NCI-H2029 treated with DMSO at 0.1 percent for 48 hours (cell line): Measurements from ENCODE around the gene TEDC1.

Experiments
- DNase-seq: peaks from one replicate; lab custom pipeline; 2025; lab: John Stamatoyannopoulos, UW

TEDC1 gene

GRCh38 chr14:105497671-105498429 is 6.8 kb downstream of the TEDC1 start:
- no peak for DNase-seq

- no peak for DNase-seq
Observed at GRCh38 chr14:105498430-105499255, 7.6 kb downstream of the TEDC1 start.

DNA sequence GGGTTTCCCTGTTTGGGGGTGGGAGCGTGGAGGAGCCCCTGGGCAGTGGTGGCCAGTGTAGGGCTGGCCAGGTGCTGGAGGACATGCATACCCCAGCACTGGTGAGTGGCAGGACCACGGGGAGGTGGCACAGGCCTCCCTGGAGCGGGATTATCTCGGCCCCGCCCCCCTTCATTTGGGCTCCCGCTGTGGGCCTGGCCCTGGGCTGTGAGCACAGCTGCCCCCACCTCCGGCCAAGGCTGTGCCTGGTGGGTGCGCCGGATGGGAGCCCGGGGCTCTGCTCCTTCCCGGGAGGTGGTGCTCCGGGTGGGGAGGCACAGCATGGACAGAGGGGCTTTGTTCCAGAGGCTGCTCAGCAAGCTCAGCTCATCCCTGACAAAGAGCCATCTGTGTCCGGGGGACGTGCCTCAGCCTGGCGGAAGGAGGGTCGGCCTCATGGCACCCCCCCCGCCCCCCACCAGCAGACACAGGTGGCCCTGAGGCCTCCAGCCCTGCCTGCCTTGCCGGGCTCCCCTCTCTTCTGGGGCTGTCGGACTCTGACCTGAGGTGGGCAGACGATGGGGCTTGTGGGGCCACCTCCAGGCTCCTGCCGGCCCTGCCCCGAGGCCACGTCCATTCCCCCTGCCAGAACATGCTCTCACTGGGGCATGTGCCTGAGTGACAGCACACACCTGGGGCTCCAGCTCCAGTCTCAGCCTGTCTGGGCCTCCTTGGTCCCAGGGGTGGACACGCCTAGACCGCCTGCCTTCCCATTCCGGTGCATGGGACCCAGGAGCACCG is 8.4 kb downstream of the TEDC1 start:
- no peak for DNase-seq

DNA sequence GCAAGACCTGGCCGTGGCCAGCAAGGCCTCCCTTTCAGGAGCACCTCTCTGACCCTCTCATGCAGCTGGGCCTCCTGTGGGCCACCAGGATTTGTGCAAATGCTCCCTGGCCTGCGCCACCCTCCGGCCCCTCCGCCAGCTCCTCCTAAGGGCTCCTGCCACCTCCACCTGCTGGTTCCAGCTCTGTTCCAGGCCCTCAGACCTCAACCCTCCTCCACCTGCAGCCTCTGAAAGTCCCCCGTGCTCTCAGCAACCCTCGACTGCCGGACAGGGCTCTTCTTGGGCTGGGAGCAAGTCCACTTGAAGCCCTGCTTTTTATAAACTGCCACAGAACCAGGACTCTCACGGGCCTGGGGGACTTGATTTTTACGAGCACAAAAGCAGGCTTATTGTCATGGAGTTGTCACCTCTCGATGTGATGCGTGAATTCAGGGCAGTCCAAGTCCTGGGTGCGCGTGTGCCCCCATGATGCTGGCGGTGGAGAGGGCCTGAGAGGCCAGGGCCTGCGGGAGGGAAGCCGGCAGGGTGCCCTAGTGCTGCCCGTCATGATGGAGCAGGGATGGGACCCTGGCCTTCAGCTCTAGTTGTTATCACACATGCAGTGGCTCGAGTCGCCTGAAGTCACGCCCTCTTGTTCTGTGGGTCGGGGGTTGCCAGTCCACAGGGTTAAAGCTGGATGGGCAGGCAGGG is 9.1 kb downstream of the TEDC1 start:
- no peak for DNase-seq

DNA sequence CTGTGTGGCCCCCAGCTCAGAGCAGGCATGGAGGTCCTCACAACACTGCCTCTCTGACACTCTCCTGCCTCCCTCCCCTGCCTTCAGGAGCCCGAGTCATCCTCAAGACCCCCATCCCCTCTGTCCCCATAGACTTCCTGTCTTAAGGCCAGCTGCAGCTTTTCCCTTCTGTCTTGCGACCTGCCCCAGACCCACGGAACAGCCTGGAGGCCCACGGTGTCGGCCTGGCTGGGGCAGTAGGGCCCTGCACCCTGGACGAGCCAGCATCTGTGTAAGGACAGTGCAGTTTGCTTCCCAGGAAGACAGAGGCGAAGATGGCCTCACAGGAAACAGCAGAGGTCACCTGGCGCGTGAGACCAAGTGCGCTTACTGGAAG is 9.7 kb downstream of the TEDC1 start:
- no peak for DNase-seq

GRCh38 chr14:105501504-105502291 is 10.7 kb downstream of the TEDC1 start:
- no peak for DNase-seq

GRCh38 chr14:105502446-105503295 is 11.6 kb downstream of the TEDC1 start:
- no peak for DNase-seq

GRCh38 chr14:105503296-105503640 is 12.2 kb downstream of the TEDC1 start:
- DNase-seq, result no peak

DNA sequence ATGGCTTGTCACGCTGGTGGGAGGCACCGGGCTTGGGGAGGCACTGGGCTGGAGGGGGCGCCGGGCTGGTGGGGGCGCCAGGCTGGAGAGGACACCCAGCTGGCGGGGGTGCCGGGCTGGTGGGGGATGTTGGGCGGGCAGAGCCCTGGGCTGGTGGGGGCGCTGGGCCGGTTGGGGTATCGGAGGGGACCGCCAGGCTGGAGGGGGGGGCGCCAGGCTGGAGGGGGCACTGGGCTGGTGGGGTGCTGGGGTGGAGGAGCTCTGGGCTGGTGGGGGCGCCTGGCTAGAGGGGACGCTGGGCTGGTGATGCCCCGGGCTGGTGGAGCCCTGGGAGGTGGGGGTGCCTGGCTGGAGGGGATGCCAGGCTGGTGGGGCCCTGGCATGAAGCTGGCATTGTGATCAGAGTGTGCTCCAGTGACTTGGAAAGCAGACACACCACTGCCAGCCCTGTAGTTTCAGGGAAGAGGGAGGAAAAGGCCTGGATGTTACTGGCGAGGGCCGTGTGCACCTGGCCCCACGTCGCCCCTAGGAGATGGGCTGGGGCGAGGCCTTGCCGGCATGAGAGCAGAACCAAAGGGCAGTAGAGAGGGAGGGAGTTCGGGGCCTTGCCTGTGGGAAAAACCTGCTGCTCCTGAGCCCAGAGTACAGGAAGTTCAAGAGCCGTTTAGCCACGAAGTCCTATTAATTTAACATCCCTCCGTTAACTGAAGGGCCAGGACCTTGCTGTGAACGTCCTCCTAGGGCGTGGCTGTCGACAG is 13.1 kb downstream of the TEDC1 start:
- DNase-seq, result no peak

- DNase-seq, result no peak
Observed at GRCh38 chr14:105505101-105505500, 14.1 kb downstream of the TEDC1 start.

DNA sequence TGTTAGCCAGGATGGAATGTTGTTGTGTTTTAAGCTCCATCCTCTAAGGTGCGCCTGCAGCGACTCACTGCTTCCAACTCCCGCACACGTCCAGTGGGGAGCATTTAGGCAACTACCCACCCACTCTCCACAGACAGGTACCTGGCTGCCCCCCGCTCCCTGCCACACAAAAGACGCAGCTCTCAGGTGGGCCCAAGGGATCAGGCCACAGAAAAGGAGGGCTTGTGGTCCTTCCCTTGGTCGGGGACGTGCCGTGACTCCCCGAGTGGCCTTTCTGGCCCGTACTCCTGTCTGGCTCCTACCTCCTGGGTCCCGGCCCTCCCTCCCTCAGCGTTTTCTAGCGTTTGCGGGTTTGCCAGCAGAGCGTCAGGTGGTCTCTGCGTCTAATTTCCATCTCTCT is 16.2 kb downstream of the TEDC1 start:
- no peak for DNase-seq

- DNase-seq, result no peak
Observed at GRCh38 chr14:105508069-105508468, 17.0 kb downstream of the TEDC1 start.

- no peak for DNase-seq
Observed at GRCh38 chr14:105508601-105509000, 17.6 kb downstream of the TEDC1 start.

DNA sequence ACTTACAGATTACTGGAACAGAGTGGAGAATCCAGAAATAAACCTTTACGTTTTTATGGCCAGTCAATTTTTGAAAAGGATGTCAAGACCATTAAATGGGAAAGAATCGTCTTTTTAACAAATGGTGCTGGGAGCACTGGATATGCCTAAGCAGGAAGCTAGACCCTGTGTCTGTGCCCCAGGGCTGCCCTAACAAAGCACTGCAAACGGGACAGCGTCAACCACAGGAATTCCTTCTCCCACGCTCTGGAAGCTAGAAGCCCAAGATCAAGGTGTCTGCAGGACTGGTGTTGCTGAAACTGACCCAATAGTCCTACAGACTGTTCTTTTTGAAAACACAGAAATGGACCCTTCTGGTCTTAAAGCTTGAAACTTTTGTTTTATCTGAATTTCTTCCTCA is 26.1 kb downstream of the TEDC1 start:
- no peak for DNase-seq

- no peak for DNase-seq
Observed at GRCh38 chr14:105519946-105520698, 29.1 kb downstream of the TEDC1 start.

DNA sequence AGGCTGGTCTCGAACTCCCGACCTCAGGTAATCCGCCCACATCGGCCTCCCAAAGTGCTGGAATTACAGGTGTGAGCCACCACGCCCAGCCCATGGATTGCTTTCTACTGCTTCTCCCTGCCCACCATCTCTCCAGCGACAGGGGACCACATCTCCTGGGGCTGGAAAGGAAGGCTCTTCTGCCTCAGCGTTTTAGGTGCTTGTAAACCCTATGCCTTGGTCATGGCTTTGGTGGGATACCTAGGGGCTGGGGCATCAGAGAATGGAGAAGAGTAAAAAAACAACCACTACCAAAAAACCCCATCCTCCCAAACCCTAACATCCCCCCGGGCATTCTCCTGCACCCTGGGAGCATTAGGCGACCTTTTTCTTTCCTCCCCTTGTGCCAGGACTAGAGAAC is 34.3 kb downstream of the TEDC1 start:
- no peak for DNase-seq

DNA sequence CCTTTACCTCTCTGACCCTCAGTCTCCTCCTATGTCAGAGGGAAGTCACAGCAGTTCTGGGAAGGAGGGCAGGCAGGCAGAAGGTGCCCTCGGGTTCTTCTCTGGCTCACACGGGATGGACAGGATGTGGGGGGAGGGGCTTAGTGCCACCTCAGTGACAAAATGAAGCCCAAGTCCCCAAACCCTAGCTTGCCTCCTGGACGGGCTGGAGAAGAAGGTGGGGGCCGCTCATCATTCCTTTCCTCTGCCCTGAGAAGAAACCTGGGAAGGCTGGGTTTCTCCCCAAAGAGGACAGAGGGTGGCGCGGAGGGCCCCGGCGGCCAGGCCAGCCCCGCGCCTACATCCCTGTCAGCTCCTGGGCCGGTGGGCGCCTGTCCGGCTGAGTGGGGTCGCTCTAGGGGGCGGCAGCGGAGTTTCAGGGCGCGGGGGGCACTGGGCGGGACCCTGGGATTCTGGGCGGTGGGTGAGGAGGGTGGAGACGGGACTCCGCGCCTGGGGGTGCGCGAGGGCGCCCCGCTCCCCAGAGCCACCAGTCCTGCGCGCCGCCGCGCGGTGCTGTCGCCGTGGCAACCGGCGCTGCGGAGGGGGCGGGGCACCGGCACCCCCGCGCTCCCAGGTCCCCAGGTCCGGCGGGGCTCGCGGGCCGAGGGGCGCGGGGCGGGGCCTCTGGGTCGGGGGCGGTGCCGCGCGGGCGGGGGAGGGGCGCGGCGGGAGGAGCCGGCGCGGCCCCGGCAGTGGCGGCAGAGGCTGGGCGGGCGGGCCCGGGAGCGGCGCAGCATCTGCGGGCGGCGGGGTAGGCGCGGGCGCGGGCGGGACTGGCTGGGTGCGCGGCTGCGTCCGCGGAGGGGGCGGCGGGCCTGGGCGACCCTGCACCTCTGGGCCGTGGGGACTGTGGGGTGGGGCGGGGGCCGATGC is 35.1 kb downstream of the TEDC1 start, which contains the start of gene TMEM121:
TSS of gene TMEM121 (plus strand) at position 723 of the 915 bp plus-strand sequence. CDS start 2,252 bp downstream, outside the sequence.
- no peak for DNase-seq
